D721Med (cell line): ENCODE measurements around the gene TBC1D22A.

Experiments
- DNase-seq: peaks from one replicate; pipeline ENCODE4 v3.0.0; 2011; ENCODE audit warnings: low spot score; ENCODE audit not compliant: insufficient read length
- FAIRE-seq: peaks from 2 replicates; lab custom pipeline; 2011; peaks lifted over from hg19 to GRCh38; lab: Jason Lieb, UNC
- CTCF ChIP-seq: IDR thresholded peaks from 2 replicates; pipeline ENCODE4 v1.5.1; 2012; ENCODE audit warnings: mild to moderate bottlenecking, control low read depth; ENCODE audit not compliant: insufficient read depth; ENCODE audit errors: missing control alignments

TBC1D22A gene

GRCh38 chr22:46915950-46916730 lies 153.7 kb downstream of the TBC1D22A start:
- FAIRE-seq (no peak), DNase-seq (no peak)
- TF ChIP-seq CTCF: no peak

GRCh38 chr22:46916886-46917770 lies 154.7 kb downstream of the TBC1D22A start:
- FAIRE-seq (no peak), DNase-seq (no peak)
- TF ChIP-seq CTCF: no peak

- no peak for FAIRE-seq
- TF ChIP-seq CTCF: no peak
- DNase-seq: no peak
Observed at GRCh38 chr22:46917771-46918101, 155.3 kb downstream of the TBC1D22A start.

GRCh38 chr22:46918197-46918596 lies 155.7 kb downstream of the TBC1D22A start:
- DNase-seq: no peak
- no peak for FAIRE-seq
- no peak for TF ChIP-seq CTCF

GRCh38 chr22:46922037-46922436 lies 159.6 kb downstream of the TBC1D22A start:
- DNase-seq (no peak), FAIRE-seq (no peak)
- TF ChIP-seq CTCF: no peak

- FAIRE-seq (no peak), DNase-seq (no peak)
- no peak for TF ChIP-seq CTCF
Observed at GRCh38 chr22:46923394-46923793, 160.9 kb downstream of the TBC1D22A start.
